HT-29 (cell line): Measurements from ENCODE around the gene SCCPDH. TPM values are rescaled to one million over a fixed set of nuclear protein-coding genes. Genes with fewer than 3 reads are reported as not detected.
A peak's percentile ranks its signal among the peaks of the same experiment; 100 is the strongest.

ENCODE experiments used
- DNase-seq: peaks from one replicate; pipeline ENCODE4 v3.0.0-alpha.2; 2015; ENCODE audit warnings: low spot score
- total RNA-seq: library from RNA; depleted of rRNA; stranded (reverse); fragments of >200 nt; shearing (Covaris generic); gene quantifications from 2 replicates; pipeline ENCODE4 v1.2.3, GENCODE V29; 2014

The SCCPDH gene
- total RNA-seq, 1 experiment from 2014 or later, result 21.5 TPM

GRCh38 chr1:246785494-246786111, 61.4 kb downstream of the SCCPDH start:
- DNase-seq, result no peak

GRCh38 chr1:246786606-246787238, 62.5 kb downstream of the SCCPDH start:
- peak; percentile 13 for DNase-seq

DNA sequence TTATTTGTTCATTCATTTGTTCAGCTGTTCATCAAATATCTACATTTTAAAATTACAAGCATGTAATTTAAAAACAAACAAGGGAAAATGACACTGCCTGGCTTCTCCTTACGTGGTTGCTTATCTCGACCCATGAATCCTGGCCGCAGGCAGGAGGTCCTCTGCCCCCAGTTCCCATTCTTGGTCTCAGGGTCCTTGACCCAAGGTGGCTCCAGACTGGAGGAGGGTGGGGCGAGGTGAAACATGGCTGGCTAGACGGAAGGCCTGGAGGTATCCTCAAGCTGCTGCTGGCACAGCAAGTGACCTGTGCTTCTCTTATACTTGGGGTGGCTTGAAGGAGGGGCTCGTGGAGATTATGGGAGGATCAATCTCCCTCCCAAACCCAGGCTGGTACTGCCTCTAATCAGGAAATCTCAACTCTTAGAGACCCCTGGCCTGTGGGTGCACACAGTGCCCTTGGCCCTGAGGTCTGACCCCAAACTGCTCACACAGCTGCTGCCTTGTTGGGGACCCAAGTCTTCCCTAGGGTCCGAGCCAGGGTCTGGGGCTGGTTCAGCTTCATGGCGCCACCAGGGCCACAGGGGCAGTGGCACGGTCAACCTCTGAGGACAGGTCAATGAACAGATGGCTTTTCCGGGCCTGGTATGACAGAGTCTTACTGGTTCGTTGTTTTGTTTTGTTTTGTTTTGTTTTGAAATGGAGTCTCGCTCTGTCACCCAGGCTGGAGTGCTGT, 63.7 kb downstream of the SCCPDH start:
- DNase-seq, result no peak

GRCh38 chr1:246788895-246789338, 64.7 kb downstream of the SCCPDH start:
- no peak for DNase-seq

DNA sequence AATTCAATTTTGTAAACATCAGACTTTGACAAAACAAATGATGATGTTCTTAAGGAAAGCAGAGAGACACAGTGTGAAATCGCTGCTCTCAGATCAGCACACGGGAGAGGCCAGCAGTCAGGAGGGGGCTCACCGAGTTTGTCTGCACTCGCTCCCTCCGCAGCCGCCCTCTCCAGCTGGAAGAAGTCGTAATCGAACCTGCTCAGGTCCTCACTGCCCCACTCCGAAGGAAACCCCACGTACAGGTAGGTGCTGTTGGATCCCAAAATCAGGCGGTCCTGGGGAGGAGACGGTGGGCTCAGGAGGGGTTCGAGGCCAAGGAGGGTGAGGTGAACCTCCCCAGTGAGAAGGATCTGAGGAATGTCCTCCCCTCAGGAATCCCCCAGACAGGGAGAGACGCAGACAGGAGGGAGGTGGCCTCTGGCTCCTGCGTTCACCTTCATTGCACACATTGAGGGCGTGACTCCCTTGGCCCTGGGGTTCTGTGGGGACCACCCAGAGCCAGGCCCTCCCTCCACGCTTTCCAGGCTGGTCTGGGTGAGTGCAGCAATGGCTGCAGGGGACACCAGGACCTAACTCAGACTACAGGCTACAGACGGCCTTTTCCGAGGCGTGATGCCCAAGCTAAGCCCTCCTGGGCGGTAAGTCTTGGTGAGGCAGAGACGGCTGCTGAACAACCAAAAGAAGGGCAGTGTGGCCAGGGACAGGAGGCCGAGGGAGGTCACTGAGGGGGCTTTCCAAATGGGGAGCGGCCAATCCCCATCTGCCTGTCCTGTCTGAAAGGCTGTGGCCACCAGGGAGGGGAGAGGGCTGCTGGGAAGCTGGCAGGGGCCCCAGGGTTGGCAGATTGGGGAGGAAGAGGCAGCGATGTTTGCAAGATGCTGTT, 65.5 kb downstream of the SCCPDH start:
- no peak for DNase-seq

GRCh38 chr1:246790364-246790763, 66.2 kb downstream of the SCCPDH start:
- DNase-seq, result no peak

GRCh38 chr1:246790833-246791232, 66.6 kb downstream of the SCCPDH start:
- no peak for DNase-seq

DNA sequence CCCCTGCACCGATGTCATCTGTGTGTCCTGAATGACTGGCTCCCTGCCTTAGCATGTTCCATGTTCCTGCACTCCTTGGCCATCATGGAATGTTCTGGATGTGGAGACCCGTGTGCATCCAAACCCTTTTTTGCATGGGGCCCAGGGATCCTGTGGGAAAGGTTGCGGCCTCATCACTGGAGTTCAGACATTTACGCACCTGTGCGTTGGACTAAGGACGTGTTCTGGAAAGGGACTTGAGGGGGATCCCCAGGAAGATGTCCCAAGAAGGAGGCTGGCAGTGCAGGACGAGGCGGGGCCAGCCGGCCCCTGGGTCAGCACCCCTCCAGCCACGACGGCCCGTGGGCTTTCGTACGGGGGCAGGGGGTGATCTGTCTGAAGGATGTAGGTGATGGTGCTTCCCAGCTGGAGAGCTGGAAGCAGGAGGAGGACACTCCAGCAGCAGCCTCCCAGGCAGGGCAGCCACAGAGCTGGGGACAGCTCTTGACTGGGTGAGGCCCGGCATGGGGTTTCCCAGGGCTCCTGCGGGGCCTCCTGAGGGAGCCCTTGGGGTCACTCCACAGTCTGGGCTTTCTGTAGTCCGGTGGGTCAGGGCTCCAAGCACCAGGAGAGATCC, 67.2 kb downstream of the SCCPDH start:
- no peak for DNase-seq

DNA sequence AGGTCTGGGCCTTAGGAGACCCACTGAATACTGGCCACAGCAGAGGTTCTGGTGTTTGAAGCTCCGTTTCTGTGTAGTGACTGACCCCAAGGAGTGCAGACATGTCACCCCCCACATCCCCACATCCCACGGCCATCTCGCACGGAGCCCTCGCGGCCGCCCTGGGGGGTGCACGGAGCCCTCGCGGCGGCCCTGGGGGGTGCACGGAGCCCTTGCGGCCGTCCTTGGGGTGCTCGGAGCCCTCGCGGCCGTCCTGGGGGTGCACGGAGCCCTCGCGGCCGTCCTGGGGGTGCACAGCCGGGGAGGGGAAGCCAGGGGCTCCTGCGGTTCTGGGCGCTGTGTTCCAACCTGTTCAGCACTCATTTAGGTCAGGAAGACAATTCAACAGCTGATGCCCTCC, 68.4 kb downstream of the SCCPDH start:
- no peak for DNase-seq

DNA sequence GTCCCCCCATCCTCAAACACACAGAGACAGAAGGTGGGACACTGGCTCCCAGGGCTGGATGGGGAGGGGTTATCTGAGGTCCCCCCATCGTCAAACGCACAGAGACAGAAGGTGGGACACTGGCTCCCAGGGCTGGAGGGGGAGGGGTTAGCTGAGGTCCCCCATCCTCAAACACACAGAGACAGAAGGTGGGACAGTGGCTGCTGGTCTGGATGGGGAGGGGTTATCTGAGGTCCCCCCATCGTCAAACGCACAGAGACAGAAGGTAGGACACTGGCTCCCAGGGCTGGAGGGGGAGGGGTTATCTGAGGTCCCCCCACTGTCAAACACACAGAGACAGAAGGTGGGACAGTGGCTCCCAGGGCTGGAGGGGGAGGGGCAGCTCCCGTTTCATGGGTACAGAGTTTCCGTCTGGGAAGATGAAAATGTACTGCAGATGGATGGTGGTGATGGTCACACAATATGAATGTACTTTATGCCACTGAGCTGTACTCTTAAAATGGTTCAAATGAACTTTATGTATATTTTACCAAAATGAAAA, 69.2 kb downstream of the SCCPDH start:
- DNase-seq, result no peak

- no peak for DNase-seq
Observed at GRCh38 chr1:246794048-246794827, 70.0 kb downstream of the SCCPDH start.

DNA sequence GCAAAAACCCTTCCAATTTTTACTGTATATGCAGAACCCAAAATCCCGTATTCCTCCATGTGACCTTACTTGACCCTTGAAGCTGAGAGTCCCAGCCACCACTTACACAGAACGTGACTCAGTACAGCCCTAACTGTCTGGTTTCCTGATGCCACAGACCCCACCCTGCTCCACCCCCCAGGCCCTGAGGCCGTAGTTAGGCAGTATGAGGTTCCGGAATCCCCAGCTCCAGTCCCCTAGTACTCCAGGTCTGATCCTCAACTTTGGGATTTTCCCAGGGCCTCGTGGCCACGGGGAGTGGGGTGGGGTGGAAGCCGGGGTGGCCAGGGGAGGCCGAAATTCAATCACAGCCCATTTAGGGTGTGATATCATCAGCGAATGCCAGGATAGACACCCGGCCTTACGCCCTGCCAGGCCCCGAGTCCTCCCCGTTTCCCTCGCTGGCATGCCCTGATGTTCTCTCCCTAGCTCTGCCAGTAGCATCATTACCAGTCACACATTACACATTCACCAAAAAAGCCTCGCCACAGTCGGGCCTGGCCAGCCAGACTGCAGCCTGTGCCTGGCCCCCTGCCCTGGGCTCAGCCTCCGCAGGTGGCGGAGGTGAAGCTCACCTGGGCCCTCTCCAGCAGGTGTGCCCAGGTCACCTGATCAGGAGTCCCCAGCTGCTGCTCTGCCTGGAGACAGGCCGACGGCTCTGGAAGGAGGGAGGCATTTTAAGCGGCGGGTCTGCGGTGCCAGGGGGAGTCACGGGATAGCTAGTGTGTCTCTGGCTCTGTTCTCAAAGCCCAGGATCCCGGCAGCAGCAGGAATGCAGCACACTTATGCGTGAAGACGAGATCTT, 70.8 kb downstream of the SCCPDH start:
- no peak for DNase-seq

DNA sequence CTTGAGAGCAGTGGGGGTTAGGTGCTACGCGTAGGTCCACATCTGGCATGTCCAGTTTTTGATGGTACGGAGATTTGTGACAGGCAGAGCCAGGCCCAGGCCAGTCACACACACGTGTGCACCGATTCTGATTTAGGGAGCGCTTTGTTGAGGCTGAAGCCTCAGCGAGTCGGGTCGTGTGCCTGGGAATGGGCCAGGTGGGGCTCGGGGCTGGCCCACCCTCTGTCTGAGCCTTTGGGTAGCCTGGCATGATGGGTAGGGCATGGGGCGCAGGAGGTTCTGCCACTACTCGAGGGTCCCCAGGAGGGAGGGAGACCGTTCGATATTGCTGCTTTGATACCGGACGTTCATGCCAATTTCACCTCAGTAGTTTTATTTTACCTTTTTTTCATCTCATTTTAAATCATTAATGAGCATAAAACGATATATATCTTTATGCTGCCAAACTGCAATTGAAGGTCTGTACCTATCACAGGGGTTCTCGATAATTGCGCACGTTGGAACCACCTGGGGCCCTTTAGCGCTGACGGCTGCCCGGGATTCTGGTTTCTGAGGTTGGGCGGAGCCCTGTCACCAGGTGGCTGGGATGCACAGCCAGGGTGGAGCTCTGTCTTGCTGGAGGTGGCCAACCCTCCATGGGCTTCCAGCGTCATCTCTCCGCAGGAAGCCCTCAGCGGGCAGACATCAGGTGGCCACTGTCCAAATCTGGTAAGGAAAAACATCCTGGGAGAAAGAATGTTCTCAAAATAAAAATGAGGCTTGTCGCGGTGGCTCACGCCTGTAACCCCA, 71.9 kb downstream of the SCCPDH start:
- no peak for DNase-seq

GRCh38 chr1:246797157-246797556, 72.9 kb downstream of the SCCPDH start:
- DNase-seq, result no peak

GRCh38 chr1:246797597-246797996, 73.4 kb downstream of the SCCPDH start:
- no peak for DNase-seq

DNA sequence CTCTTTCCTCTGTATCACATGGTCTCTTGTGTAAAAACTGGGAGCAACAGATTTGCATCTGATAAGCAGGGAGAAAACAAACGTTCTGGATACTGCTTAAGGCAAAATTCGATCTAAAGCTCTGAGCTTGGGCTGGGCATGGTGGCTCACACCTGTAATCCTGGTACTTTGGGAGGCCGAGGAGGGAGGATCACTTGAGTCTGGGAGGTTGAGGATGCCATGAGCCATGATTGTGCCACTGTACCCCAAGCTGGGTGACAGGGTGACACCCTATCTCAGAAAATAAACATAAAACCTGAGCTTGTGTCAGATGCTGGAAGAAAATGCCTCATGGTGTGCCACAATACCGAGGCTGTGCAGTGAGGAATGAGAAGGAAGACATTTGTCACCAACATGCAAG, 73.9 kb downstream of the SCCPDH start:
- DNase-seq, result no peak

GRCh38 chr1:246798606-246799496, 74.6 kb downstream of the SCCPDH start:
- DNase-seq, result no peak

DNA sequence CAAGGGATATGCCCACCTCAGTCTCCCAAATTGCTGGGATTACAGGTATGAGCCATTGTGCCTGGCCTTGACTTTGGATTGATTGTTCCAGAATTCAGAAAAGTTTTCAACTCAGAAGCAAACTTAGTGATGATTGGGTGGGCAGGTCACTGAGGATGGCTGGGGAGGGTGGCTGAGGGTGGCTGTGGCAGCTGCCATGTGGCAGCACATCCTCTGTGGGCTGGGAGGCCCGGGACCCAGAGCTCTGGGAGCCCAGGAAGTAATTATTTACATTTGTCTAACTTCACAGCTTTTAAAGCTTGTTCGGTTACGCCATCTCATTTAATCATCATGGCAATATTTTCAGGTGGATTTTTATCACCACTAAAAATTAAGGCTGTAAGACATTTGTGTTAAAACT, 76.1 kb downstream of the SCCPDH start:
- DNase-seq, result no peak
